ENCODE measurements around the gene CYP4V2. TPM values are rescaled to one million over a fixed set of nuclear protein-coding genes. Genes with fewer than 3 reads are reported as not detected.

The CYP4V2 gene
- 2.9 and 4.2 TPM in 2 replicates for polyA plus RNA-seq

DNA sequence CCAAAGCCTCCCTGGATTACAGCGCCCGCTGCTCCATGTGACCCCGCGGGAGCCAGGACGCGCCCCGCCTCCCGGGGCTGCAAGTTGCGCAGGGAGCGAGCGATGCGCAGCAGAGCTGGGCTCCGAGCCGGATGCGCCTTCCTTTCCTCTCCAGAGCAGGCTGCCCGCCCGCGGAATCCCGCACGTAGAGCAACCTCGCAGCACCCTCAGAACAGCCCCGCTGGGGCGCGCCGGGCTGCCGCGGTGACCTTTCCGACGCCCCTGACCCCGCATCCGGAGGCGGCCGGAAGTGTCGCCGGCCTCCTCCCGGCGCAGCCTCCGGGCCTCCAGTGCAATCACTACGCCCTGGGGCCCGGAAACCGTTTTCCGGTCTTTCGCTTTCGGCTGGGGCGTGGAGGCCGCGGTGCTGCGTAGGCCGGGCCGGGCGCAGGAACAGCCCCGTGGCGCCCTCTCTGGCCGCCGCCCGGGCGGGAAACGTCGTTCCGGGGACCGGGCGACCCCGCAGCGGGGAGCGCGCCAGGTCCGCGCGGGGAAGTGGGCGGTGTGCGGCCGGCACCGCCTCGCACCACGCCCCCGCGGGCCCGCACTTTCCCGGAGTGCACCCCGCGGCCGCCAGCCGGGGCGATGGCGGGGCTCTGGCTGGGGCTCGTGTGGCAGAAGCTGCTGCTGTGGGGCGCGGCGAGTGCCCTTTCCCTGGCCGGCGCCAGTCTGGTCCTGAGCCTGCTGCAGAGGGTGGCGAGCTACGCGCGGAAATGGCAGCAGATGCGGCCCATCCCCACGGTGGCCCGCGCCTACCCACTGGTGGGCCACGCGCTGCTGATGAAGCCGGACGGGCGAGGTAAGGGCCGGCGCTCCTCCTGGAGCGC is at the start of gene CYP4V2:
Gene CYP4V2, plus strand, starts transcription at position 368 of the 866 bp plus-strand sequence. Its CDS starts 257 bp downstream, at position 625.

GRCh38 chr4:186227221-186227620 is 35.9 kb downstream of the CYP4V2 start, which contains the start of gene KLKB1:
TSS of gene KLKB1 (plus strand) at chr4:186227507. CDS start at chr4:186228196, 689 bp downstream.

Other genes with a start within 250 kb of the CYP4V2 start
- gene TLR3, start 122.4 kb upstream of the CYP4V2 start, polyA plus RNA-seq = 0.47 and 0.91 TPM in 2 replicates
- 3.6 and 11.1 TPM in 2 replicates for gene FAM149A, start 86.9 kb upstream of the CYP4V2 start, polyA plus RNA-seq
- 0.43 and 2.2 TPM in 2 replicates for gene KLKB1, start 35.9 kb downstream of the CYP4V2 start, polyA plus RNA-seq
- not detected in 2 replicates for gene F11, start 74.6 kb downstream of the CYP4V2 start, polyA plus RNA-seq